Measurements from ENCODE around the gene CBX2.

The CBX2 gene

GRCh38 chr17:79786930-79787643, 9.1 kb downstream of the CBX2 start:
- in situ Hi-C loops (cut with MboI; ENCODE audit: low sequenced_read_pairs): no loop called here

- in situ Hi-C loops (cut with MboI; ENCODE audit: low sequenced_read_pairs): no loop called here
These were observed 10.5 kb downstream of the CBX2 start for GRCh38 chr17:79788455-79788854.

GRCh38 chr17:79788989-79789942, 11.3 kb downstream of the CBX2 start:
- in situ Hi-C loops (cut with MboI; ENCODE audit: low sequenced_read_pairs): no loop called here

- in situ Hi-C loops (cut with MboI; ENCODE audit: low sequenced_read_pairs): no loop called here
These were observed 12.2 kb downstream of the CBX2 start for GRCh38 chr17:79789943-79790804.

- in situ Hi-C loops (cut with MboI; ENCODE audit: low sequenced_read_pairs): no loop called here
These were observed 13.1 kb downstream of the CBX2 start for GRCh38 chr17:79790805-79791734.

GRCh38 chr17:79791735-79792161, 13.8 kb downstream of the CBX2 start:
- in situ Hi-C loops (cut with MboI; ENCODE audit: low sequenced_read_pairs): no loop called here

GRCh38 chr17:79792341-79792871, 14.5 kb downstream of the CBX2 start:
- in situ Hi-C loops (cut with MboI; ENCODE audit: low sequenced_read_pairs): no loop called here

- in situ Hi-C loops (cut with MboI; ENCODE audit: low sequenced_read_pairs): no loop called here
These were observed 15.3 kb downstream of the CBX2 start for GRCh38 chr17:79792984-79793923.

GRCh38 chr17:79793924-79794304, 16.0 kb downstream of the CBX2 start:
- in situ Hi-C loops (cut with MboI; ENCODE audit: low sequenced_read_pairs): no loop called here

GRCh38 chr17:79794659-79795511, 16.9 kb downstream of the CBX2 start:
- in situ Hi-C loops (cut with MboI; ENCODE audit: low sequenced_read_pairs): no loop called here

GRCh38 chr17:79795795-79796443, 18.0 kb downstream of the CBX2 start:
- in situ Hi-C loops (cut with MboI; ENCODE audit: low sequenced_read_pairs): no loop called here

GRCh38 chr17:79796444-79796762, 18.5 kb downstream of the CBX2 start:
- in situ Hi-C loops (cut with MboI; ENCODE audit: low sequenced_read_pairs): no loop called here

- in situ Hi-C loops (cut with MboI; ENCODE audit: low sequenced_read_pairs): no loop called here
These were observed 19.0 kb downstream of the CBX2 start, which contains the start of gene CBX8 for GRCh38 chr17:79796763-79797491. Gene CBX8, minus strand, starts transcription at chr17:79797077. Its CDS starts 79 bp downstream, at chr17:79796998.

GRCh38 chr17:79797492-79798298, 19.7 kb downstream of the CBX2 start:
- in situ Hi-C loops (cut with MboI; ENCODE audit: low sequenced_read_pairs): no loop called here

GRCh38 chr17:79798299-79799173, 20.6 kb downstream of the CBX2 start:
- in situ Hi-C loops (cut with MboI; ENCODE audit: low sequenced_read_pairs): no loop called here
